Measurements from ENCODE around the gene C11orf86.
"Not testable (repeated sequence)": the region's sequence is repeated elsewhere in the genome, so short reads cannot be mapped to it uniquely, and the experiment has no call there.

The C11orf86 gene, protein sequence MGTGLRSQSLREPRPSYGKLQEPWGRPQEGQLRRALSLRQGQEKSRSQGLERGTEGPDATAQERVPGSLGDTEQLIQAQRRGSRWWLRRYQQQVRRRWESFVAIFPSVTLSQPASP

DNA sequence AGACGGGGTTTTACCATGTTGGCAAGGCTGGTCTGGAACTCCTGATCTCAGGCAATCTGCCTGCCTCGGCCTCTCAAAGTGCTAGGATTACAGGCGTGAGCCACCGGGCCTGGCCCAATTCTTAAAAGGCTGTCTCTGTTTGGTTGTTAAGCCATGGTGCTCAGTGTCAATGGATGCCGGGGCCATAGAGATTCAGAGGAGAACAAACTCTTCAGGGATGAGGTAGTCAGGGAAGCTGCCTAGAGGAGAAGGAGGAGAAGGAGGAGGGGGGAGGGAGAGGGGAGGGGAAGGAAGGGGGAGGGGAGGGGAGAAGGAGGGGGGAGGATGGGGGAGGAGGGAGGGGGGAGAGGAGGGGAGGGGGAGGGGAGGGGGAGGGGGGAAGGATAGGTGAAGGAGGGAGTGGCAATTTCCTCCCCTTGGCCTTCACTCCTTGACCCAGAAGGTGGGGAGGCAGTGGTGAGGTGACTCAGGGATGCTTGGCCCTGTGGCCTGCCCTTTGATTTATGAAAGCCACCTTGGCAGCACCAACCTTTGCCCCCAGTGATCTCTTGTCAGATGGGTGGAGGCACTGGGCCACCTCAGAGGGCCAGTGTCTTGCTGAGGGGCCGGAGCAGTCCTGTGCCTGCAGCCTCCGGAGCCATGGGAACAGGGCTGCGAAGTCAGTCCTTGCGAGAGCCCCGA lies at the start of gene C11orf86:
Gene C11orf86 (plus strand): TSS at position 581 of the 681 bp plus-strand sequence. CDS start 59 bp downstream, at position 640.
- DNase-seq (ENCODE audit: low read depth): no peak

DNA sequence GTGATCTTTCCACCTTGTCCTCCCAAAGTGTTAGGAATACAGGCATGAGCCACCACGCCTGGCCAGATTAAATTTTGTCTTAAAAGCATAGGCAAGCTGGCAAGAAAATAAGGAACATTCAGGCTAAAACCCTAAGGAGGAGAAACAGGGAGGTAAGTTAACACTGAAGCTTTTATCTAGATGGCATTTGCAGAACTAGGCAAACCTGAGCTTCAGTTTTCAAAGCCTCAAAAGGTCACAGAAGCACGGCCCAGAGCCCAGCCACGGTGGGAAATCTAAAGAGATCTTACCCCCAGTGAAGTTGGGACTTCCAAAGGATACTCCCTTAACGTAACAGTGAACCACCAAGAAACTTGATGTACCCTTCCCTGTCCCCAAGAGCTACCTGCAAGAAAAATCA lies 45.4 kb upstream of the C11orf86 start:
- no peak for DNase-seq (ENCODE audit: low read depth)

DNA sequence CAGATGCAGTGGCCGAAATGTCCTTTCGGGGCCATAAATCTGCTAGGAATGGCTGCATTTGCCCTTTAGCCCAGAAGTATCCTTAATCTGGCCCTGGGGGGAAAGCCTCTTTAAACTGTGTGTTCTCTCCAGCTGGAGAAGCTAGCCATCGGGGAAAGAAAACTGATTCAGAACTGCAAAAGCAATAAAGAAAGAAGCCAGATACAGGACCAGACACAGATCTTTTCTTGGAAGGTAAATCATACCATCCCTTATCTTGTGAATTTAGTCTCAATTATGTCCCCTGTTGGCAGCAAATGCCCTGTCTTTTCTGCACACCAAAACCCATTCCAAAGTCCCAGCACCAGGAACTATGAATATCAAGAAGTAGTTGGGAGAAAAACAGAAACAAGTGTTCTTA lies 42.6 kb upstream of the C11orf86 start:
- no peak for DNase-seq (ENCODE audit: low read depth)

DNA sequence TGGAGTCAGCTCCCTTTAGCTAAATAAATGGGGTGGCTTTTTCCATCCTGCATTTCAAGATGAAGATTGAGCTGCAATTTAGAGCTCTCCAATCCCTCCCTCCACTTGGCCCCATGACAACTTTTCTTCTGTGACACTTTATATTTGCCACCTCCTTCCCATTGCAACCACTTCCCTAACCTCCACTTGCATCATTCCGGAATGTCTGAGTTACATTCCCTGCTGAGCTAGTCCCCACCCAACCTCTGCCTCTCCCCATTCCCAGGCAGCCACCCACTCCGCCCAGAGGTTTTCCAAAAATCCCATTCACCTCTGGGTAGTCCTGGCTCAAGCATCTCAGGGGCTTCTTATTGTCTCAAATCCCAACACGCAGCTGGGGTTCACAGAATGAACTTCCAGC lies 41.6 kb upstream of the C11orf86 start:
- DNase-seq (ENCODE audit: low read depth): no peak

DNA sequence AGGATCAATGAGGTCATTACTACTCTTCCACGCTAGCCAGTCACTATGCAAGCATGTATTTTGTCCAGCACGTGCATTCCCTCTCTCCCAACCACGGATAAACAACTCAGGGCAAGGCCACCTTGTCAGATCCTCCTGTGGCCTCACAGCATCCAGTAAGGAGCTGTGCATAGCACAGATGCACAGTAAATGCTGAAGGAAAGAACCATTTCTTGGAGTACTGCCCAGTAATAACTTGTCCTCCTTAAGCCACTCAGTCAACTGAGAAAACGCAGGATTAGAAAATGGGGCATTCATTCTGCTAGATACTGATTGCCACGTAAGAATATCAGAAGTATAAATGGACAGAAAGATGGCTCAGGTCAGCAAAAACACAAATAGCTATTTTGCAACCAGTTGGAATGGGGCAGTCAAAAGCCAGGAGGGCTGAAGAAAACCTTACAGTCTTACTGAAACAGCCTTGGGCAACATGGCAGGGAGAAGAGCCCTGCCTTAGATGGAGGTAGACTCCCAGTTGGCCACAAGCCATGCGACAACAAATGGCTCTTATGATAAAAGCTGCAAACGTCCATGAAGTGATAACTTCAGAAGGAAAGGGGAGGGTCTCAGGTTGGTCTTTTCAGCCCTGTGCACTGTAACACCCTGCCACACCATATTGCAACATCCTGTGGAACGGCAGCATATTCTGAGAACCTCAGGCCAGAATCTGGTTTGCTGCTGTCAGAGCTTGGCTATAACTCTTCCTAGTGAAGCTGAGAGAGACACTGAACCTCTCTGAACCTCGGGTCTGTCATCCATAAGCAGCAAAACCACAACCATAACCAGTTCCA lies 39.9 kb upstream of the C11orf86 start:
- DNase-seq (ENCODE audit: low read depth): no peak

DNA sequence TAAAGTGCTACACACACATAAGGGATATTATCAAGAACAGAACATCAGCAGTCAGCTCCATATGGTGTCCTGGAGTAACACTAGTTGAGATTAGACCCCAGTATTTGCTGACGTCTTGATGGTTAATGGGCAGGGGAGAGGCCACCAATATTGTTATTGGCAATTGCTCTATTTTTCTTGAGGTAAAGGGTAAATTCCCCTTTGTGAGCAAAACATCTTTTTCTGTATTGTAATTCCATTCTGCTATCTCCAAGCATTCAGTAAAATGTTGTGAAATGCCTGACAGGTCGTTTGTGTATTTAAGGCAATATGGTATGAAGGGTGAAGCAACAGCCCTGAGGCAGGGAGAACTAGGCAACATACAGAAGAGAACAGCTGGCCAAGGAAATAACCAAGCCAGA lies 38.8 kb upstream of the C11orf86 start:
- no peak for DNase-seq (ENCODE audit: low read depth)

DNA sequence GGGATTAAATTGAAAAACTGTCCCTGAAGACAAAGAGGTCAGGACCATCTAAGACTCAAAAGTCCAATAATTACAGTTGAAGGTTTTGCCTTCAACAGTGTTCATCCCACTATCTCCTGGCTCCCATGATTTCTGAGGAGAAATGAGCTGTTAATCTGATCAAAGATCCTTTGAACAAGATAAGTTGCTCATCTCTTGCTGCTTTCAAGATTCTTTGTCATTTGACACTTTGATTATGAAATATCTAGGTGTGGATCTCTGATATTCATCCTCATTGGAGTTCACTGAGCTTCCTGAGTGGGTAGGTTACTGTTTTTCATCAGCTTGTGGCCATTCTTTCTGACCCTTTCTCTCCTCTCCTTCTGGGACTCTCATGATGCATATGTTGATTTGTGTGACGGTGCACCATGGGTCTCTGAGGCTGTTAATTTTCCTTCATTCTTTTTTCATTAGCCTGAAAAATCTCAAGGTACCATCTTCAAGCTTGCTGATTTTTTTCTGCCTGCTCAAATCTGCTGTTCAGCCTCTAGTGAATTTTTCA lies 37.8 kb upstream of the C11orf86 start:
- no peak for DNase-seq (ENCODE audit: low read depth)

DNA sequence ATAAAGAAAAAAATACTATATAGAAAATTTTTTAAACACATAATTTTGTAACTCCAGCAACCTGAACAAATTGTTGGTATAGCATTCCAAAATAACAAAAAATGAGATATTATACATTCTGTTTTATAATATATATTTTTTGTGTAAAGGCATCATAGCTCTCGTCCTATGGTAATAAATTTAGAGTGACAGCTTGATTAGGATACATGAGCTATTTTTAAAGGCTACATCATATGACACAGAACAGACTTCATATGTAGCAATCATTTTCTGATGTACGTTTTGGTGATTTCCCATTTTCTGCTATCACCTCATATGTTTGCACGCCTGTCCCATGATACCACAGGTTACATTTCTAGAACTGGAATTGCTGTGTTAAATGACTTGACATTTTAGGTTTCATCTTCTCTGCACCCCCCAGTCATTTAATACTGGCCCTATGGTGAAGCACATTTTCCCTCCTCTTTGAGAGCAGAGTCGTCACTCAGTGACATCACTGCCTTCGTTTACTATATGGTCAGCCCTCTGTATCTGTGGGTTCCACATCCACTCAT lies 36.4 kb upstream of the C11orf86 start:
- no peak for DNase-seq (ENCODE audit: low read depth)

DNA sequence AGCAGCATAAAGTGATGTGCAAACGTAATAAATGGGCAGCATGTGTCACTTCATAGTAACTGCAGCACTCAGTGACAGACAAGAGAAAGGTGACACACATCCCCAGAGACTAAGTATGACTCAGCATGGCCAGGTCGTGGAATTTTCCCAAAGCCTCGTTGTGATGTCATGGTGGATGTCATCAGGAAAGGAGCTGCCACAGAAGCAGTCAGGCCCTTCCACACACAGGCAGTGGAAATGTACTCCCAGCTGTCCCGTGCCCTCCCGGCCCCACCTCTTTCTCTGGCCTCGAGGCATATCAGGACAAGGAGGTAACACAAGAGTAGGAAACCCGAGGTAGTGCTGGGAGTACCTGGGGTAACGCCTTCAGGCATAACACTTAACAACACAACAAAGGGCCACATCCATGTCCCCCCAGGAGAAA lies 25.0 kb upstream of the C11orf86 start:
- no peak for DNase-seq (ENCODE audit: low read depth)

DNA sequence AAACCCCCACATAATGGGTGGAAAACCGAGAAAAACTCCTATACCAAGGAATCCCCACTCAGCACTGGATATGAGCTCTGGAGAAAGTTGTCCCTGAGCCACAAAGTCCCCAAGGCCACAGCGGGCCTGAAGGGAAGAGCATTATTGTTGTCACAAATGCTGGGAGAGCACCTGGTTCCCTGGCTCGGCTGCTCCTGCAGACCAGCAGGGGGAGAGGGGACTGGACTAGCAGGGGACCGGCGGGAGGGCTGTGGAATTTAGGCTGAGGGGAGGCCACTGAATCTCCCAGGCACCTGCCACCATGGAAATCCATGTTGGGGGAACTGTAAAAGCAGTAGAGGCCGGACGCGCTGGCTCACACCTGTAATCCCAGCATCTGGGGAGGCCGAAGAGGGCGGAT lies 24.0 kb upstream of the C11orf86 start:
- no peak for DNase-seq (ENCODE audit: low read depth)

DNA sequence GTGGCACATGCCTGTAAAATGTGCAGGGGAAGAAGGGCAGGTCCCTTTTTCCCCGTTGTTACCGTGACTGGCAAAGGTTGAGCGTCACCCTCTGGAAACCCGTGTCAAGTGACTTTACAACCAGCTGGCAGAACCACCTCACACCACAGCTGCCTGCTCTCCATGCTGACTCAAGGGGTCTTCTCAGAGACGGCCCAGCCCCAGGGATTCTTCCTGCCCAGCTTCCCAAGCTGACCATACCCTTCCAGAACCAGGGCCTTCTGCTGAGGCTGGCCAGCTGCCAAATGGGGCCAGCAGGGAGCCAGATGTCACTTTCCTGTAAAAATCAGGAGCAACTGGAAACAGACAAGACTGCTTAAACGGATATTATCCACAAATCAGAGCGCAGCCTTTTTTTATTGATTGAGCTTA lies 23.2 kb upstream of the C11orf86 start:
- DNase-seq (ENCODE audit: low read depth): no peak

DNA sequence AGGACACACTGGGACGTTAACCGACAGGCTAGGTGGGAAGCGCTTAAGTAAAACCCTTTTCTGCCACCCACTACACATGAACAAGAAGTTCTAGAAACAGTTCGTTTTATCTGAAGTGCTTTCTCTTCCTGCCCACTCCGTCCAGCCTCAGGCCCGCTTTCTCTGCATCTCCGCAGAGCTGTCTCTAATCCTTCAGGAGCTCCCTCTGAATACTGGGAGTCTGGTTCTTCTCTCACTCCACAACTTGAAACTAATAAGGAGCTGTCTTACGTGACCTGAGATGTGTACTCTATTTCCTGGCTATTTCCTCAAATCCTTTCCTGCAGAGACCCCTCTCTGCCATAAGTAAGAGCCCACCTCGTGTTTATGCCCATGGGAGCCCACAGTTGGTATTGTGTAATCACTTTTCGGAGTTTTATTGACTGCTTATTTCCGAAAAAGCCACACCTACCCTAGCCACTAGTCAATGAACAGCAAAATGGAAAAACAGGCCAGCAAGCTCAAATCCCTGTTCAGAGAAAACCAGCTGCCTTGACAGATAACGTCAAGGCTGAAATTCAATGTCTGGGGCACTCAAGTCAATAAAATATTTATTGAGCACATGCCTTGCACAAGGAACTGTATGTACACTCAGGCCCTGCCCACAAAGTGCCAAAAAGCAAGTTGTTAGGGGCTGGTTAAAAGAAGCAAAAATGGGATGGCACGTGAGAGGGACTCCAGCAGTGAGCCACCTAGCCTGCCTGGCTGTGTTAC lies 21.8 kb upstream of the C11orf86 start:
- no peak for DNase-seq (ENCODE audit: low read depth)

DNA sequence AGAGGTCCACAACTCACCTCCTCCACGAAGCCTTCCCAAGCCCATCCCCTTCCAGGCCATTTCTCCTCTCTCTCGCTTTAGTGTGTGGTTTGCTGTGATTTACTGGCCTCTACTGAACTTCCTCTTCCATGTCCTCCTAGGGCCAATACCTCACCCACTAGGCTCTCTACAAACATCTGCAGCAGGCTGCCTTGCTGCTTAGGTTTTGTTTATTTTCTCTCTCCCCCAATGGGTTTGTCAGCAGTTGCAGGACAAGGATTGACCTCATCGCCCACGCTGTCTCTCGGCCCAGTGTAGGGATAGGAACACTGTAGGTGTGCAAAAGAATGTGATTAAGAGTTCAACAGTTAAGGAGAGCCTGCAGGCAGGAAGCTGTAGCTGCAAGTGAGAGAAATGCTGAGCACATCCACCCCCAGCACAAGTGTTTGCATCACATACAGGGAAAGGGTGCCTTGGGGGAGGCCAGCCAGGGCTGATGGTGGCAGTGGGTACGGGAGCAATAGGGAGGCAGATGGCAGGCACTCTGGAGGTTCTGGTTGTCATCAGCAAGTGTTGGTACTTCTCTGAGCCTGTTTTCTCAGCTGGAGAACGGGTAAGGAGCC lies 18.3 kb upstream of the C11orf86 start:
- DNase-seq (ENCODE audit: low read depth): no peak

DNA sequence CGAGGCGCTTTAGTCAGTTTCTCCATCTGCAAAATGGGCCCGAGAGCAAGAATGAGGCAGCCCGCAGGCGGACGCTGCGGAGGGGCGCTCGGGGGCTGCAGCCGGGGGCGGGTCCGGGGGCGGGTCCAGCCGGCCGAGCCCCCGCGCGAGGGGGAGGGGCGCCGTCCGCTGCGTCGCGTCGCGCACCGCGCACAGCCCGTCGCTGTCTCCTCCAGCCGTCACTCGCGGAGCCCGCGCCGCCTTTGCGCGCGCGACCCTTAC lies 17.2 kb upstream of the C11orf86 start:
- no peak for DNase-seq (ENCODE audit: low read depth)

DNA sequence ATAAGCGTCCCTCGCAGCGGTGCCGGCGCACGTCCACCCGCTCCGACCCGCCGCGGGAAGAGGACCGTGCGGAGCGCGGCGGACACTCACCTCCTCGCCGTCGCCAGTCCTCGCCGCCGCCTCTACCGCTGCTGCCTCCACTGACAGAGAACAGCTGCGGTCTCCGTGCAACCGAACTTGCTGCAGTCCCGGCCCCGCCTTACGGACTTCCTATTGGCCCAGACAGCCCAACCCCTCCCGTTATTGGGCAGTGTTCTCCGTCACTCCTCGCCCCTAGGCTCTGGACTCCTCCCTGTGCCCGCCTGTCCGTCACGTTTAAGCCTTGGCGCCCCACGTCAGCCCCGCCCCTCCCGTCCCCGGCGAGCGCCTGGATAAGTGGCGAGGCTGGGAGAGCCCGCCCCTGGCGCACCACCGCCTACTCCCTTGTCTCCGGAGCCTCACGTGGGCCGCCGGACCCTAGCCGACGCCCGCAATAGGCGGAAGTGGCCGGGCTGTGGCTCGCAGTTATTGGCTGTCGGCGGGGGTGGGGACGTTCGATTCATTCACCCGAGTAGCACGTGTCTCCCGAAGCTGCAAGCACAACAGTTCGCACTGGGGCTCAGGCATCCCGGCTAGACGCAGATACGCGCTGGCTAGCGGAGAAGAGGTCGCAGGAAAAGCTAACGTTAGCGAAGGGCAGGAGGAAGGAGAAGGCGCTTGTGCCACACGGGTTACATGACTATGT lies 16.7 kb upstream of the C11orf86 start, which contains the start of gene PC:
Gene PC (minus strand): TSS at position 152 of the 724 bp plus-strand sequence. CDS start 86,224 bp downstream, outside the sequence.
- DNase-seq (ENCODE audit: low read depth): peak; percentile 95

DNA sequence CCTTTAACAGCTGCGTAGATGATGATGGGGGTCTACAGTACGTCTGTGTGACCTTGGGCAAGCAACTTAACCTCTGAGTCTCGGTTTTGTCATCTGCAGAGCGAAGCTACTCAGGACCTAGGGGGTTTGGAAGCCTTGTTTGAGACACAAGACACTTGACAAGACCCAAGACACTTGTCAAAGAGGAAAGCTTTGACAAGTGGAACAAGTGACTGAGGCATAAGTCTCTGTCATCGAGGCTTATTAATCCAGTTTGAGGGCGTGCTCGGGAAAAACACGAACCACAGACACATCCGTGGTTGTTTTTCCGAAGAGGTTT lies 16.2 kb upstream of the C11orf86 start:
- DNase-seq (ENCODE audit: low read depth): no peak

DNA sequence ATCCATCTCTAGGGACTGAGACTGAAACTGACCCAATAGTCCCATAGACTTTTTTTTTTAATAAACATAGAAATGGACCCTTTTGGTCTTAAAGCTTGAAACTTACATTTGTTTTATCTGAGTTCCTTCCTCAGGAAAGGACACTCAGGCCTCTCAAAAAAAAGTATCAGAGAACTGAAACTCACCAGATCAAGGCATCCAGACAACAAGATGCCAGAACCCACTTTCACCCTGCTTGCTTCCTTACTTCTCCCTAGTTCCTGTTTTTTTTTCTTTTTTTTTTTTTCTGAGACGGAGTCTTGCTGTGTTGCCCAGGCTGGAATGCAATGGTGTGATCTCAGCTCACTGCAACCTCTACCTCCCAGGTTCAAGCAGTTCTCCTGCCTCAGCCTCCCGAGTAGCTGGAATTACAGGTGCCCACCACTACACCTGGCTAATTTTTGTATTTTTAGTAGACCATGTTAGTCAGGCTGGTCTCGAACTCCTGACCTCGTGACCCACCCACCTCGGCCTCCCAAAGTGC lies 13.4 kb upstream of the C11orf86 start:
- DNase-seq (ENCODE audit: low read depth): not testable (repeated sequence)

DNA sequence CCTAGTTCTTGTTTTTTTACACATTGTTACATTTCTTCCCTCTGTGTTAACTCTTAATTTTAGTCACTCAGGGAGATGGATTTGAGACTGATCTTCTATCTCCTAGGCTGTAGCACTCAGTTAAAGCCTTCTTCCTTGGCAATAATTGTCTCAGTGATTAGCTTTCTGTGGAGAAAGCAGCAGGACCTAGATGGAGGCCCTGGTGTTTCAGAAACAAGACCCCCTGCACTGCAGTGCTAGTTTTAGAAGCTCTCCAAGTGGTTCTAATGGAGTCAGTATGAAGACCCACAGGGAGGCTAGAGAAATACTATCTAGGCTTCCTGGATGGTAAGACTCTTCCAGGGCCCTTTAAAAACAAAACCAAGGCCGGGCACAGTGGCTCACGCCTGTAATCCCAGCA lies 12.9 kb upstream of the C11orf86 start:
- no peak for DNase-seq (ENCODE audit: low read depth)

DNA sequence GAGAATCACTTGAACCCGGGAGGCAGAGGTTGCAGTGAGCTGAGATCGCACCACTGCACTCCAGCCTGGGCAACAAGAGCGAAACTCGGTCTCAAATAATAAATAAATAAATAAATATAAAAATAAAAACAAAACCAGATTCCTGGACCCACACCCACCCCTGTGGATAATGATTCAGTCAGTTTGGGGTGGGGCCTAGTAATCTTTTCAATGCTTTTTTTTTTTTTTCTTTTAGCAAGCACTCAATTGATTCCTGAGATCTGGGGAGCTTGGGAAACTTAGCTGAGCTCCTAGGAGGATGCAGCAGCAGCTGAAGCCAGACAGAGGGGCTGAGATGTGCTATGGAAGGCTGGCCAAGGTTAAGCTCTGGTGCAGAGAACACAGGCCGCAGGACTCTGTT lies 12.3 kb upstream of the C11orf86 start:
- DNase-seq (ENCODE audit: low read depth): no peak

DNA sequence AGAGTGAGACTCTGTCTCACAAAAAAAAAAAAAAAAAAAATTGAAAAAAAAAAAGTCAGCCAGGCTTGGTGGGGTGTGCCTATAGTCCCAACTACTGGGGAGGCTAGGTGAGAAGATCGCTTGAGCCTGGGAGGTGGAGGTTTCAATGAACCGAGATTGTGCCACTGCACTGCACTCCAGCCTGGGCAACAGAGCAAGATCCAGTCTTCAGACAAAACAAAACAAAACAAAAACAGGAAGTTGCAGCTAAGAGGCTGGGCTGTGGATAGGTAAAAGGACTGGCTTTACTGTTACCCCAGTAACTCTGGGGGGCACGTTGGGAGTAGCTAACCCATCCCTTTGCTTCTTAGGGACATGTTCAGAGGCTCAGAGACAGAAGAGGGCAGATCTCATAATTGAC lies 10.6 kb upstream of the C11orf86 start:
- DNase-seq (ENCODE audit: low read depth): no peak

DNA sequence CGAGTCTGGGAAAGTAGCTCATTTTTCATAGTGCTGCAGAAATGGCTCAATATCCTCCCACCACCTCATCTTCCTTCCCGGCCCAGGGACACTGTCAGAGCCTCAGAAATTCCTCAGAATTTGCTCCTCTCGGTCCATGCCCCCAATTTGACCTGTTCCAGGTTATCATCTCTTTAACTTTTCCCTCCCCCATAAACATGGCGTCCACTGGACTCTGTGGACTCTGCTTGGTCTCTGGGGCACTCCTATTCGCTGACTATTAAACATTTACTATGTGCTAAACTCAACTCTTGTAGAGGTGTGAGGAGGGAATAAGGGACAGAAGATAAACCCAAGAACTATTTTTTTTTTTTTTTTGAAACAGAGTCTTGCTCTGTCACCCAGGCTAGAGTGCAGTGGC lies 8.8 kb upstream of the C11orf86 start:
- DNase-seq (ENCODE audit: low read depth): no peak
